Stimulated activated CD8-positive, alpha-beta memory T cell treated with anti-CD3 and anti-CD28 coated beads, Interleukin-12 subunit alpha, Interleukin-12 subunit beta, amount 100 ng/mL, for 24 hours (primary cell): Measurements from ENCODE around the gene NBL1.

Experiments used
- DNase-seq: peaks from one replicate; pipeline ENCODE4 v3.0.0-alpha.2; 2020; ENCODE audit errors: extremely low read depth

The NBL1 gene

DNA sequence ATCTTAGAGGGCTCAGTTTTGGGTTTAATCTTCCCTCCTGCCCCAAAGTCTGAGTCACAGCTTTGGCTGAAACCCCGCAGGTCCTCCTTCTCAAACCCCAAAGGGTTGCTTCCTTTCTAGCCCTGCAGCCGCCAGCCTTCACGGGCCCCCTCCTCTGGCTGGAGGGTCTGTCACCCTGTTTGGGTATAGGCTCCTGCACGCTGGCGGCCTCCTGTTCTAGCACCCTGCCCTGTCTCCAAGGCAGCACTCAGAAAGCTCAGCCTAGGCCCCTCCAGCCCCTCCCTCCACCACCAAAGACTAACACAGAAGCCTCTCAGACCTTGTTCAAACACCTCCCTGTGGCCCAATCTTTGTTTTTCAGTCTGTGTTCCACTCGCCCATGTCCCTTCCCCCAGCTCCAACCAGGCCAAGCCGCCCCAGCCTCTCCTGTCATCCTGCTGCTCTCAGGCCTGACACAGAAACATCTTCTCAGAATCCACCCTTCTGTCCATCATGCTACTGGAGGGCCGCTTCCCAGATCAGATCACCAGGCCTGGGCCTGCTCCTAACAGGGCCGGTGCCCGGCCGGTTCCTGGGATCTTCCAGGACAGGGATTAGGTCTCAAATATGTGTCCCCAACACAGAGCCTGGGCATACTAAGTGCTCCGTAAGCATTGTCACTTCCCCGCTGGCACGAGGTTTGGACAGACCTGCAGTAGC is 56.1 kb downstream of the NBL1 start:
- DNase-seq, result no peak

DNA sequence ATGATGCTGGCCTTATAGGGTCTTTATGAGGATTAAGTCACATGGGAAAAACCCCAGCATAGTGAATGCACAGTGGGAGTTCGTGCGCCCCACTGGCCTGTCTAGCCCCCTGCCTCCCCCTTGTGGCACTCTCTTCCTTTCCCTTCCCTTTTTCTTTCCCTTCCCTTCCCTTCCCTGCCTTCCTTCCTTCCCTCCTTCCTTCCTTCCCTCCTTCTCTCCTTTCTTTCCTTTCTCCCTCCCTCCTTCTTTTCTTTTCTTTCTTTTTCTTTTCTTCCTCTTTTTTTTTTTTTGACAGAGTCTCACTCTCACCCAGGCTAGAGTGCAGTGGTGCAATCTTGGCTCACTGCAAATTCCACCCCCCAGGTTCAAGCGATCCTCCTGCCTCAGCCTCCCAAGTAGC is 59.2 kb downstream of the NBL1 start:
- no peak for DNase-seq

DNA sequence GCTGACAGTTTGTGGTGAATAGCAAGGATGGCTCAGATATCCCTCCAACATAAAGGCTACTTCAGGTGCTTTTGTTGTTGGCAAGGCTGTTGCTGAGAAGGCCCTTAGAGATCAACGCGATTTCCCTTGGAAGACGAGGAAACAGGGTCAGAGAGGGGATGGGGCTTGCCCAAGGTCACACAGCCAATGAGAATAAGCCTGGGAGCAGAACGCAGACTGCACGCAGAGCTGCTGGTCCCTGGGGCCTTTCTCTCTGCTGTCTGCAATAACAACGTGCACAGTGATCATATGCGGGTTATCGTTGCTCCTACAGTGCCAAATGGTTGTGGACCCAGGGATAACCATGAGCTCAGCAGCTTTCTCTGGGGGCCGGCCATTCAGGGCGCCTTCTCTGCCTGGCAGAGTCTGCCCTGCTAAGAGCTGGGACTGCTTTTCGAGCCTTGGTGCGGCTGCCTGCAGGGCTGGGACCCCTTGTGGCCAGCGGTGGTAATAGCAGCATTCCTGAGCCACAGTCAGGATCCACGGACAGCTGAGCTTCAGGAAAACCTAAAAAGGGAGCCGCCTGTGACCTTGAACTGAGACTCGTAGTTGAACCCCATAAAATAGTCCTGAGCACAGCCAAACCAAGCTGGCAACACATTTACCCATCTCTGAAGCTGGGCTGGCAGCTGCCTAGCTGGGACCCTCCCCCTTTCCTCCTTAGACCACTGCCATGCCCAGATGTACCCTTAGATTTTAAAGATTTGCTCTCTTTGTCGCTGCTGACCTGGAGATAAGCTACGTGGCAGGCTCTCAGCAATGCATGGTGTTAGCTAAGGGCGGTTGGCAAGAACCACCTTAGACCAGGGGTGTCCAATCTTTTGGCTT is 60.4 kb downstream of the NBL1 start:
- no peak for DNase-seq

DNA sequence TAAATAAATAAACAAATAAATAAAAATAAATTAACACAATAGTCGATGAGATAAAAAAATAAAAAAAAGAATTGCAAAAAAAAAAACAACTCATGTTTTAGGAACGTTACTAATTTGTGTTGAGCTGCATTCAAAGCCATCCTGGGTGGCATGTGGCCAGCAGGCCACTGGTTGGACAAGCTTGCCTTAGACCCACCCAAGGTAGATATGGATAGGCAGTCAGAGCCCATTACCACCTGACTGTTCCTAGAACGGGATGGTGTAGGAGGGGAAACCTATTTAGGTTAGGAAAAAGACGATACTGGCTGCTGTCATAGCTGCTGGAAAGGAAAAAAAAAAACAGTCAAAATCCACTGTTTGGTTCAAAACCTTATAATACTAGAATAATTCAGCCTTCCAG is 61.4 kb downstream of the NBL1 start:
- DNase-seq, result no peak

DNA sequence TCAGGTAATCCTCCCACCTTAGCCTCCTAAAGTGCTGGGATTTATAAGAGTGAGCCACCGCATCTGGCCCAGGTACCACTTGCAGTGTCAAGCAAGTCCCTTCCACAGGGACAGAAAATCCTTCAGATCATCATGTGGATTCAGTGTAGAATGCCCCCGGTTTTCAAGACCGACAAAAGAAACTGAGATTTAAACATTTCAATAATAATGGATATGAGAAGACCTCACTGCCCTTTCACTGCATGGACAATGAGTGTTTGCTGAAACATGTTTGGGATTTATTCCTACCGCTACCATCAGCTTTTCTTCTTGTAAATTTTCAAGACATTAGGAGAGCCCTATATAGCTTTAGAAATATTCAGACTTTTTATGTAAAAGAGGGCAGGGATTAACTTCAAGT is 62.0 kb downstream of the NBL1 start:
- no peak for DNase-seq
